GM12878 (cell line): Measurements from ENCODE around the gene PROB1. TPM values are rescaled to one million over a fixed set of nuclear protein-coding genes. Genes with fewer than 3 reads are reported as not detected.

Source experiments
- ATF7 ChIP-seq: fragments of 450-650 bp; IDR thresholded peaks from 2 replicates; pipeline ENCODE4 v1.6.1; 2016; ENCODE audit warnings: low read depth, mild to moderate bottlenecking
- BCL3 ChIP-seq: IDR thresholded peaks from 2 replicates; pipeline ENCODE4 v1.6.1; 2011; ENCODE audit warnings: borderline replicate concordance, low read depth, mild to moderate bottlenecking, moderate library complexity, low read length; ENCODE audit not compliant: insufficient read depth, poor library complexity, severe bottlenecking
- DPF2 ChIP-seq: fragments of 450-650 bp; IDR thresholded peaks from 2 replicates; pipeline ENCODE4 v1.6.1; 2017; ENCODE audit warnings: mild to moderate bottlenecking
- E2F4 ChIP-seq: IDR thresholded peaks from 2 replicates; pipeline ENCODE4 v1.6.1; 2012; ENCODE audit warnings: low read depth, low read length, improper control_type of control experiment
- E2F8 ChIP-seq: fragments of 450-650 bp; IDR thresholded peaks from 2 replicates; pipeline ENCODE4 v1.6.1; 2018; ENCODE audit warnings: mild to moderate bottlenecking, low read depth, moderate library complexity; ENCODE audit not compliant: partially characterized antibody
- EP300 ChIP-seq, 2 experiments: fragments of 150-350 bp in 1 of 2; IDR thresholded peaks; 2 replicates each; pipeline ENCODE4 v1.6.1; 2011 to 2012; ENCODE audit warnings: low read depth in 2 of 2, low read length in 2 of 2, borderline replicate concordance in 1 of 2, improper control_type of control experiment in 1 of 2, inconsistent platforms in 1 of 2; ENCODE audit not compliant: control insufficient read depth in 1 of 2
- FOXM1 ChIP-seq: IDR thresholded peaks from 2 replicates; pipeline ENCODE4 v1.6.1; 2012; ENCODE audit warnings: low read depth, mild to moderate bottlenecking, inconsistent platforms, low read length, moderate library complexity
- IKZF2 ChIP-seq, 2 experiments: fragments of 450-650 bp; IDR thresholded peaks; 2 replicates each; pipeline ENCODE4 v1.6.1; 2017; ENCODE audit warnings: mild to moderate bottlenecking in 2 of 2, moderate library complexity in 2 of 2
- IRF3 ChIP-seq: fragments of 450-650 bp; IDR thresholded peaks from 2 replicates; pipeline ENCODE4 v1.6.1; 2014; ENCODE audit warnings: mild to moderate bottlenecking
- IRF4 ChIP-seq: IDR thresholded peaks from 2 replicates; pipeline ENCODE4 v1.6.1; 2011; ENCODE audit warnings: low read depth, low read length
- KLF5 ChIP-seq: fragments of 450-650 bp; IDR thresholded peaks from 2 replicates; pipeline ENCODE4 v1.6.1; 2014; ENCODE audit warnings: mild to moderate bottlenecking; ENCODE audit not compliant: partially characterized antibody
- PKNOX1 ChIP-seq: fragments of 450-650 bp; IDR thresholded peaks from 2 replicates; pipeline ENCODE4 v1.6.1; 2016; ENCODE audit warnings: mild to moderate bottlenecking
- USF2 ChIP-seq: IDR thresholded peaks from 2 replicates; pipeline ENCODE4 v1.6.1; 2011; ENCODE audit warnings: low read depth, low read length, improper control_type of control experiment, borderline replicate concordance
- YBX1 ChIP-seq: fragments of 450-650 bp; IDR thresholded peaks from 2 replicates; pipeline ENCODE4 v1.6.1; 2016; ENCODE audit warnings: antibody characterized with exemption
- YY1 ChIP-seq: IDR thresholded peaks from 2 replicates; pipeline ENCODE4 v1.6.1; 2011; ENCODE audit warnings: low read depth, mild to moderate bottlenecking, low read length
- ZNF687 ChIP-seq: fragments of 450-650 bp; IDR thresholded peaks from 2 replicates; pipeline ENCODE4 v1.6.1; 2017; ENCODE audit warnings: mild to moderate bottlenecking, moderate library complexity
- polyA plus RNA-seq, 11 experiments: library from polyadenylated mRNA; depleted of rRNA in 4 of 11; unstranded in 6 of 11; stranded (reverse) in 5 of 11; fragments of >200 nt; fragmentation: Nextera tagmentation in 4 of 11; fragmentation: Illumina TruSeq in 1 of 11; extraction: Ambion mirVana in 4 of 11; extraction: Trizol in 1 of 11; gene quantifications; 1 replicate in 1 of 11; 2 replicates in 10 of 11; pipeline versions ENCODE4 v1.2.1 to v1.2.3, GENCODE V29; 2011 to 2016; ENCODE audit warnings: inconsistent platforms in 2 of 11, missing spikeins in 2 of 11, low read depth in 1 of 11
- total RNA-seq, 4 experiments: library from RNA; depleted of rRNA in 3 of 4; stranded (reverse); fragments of >200 nt in 3 of 4; fragmentation: Illumina TruSeq in 1 of 4; extraction: Trizol in 1 of 4; gene quantifications; 2 replicates each; pipeline versions ENCODE4 v1.2.1 to v1.2.3, GENCODE V29; 2013 to 2021

The PROB1 gene
- total and polyA plus RNA-seq, 10 of the 15 experiments (the other 5 are each of a cell fraction or from before 2014, with no cell fraction given), result 0.14 to 8.1 (median 2.9) TPM

GRCh38 chr5:139399501-139400121, 4.7 kb upstream of the PROB1 start (continued):
- TF ChIP-seq PKNOX1 (peak; percentile 34; the same call in 1 of the 2 replicates), EP300 (IDR thresholded peaks at IDR 0.05; ENCODE audit: borderline replicate concordance in 1 of 2, control insufficient read depth in 1 of 2, low read depth in 2 of 2, low read length in 2 of 2) (peak; percentile 65 to 71; a peak in 3 of 4 replicates), USF2 (no peak), BCL3 (peak; percentile 61), E2F4 (no peak), IRF3 (no peak), YBX1 (no peak), E2F8 (no peak), FOXM1 (no peak), KLF5 (no peak), IRF4 (peak; percentile 79), DPF2 (peak; percentile 84), ATF7 (peak; percentile 92), ZNF687 (peak; percentile 90), YY1 (0 out of 2 replicates have a peak, but pooled peaks have one; percentile 33), IKZF2 (IDR thresholded peaks at IDR 0.05) (peak; percentile 84 to 86)
